Tongue (tissue), 2 donors: Measurements from ENCODE around the gene RALB. TPM values are rescaled to one million over a fixed set of nuclear protein-coding genes. Genes with fewer than 3 reads are reported as not detected.
"Not testable (repeated sequence)": the region's sequence is repeated elsewhere in the genome, so short reads cannot be mapped to it uniquely, and the experiment has no call there.

ENCODE experiments used
- DNase-seq: peaks from one replicate; pipeline ENCODE4 v3.0.0-alpha.2; 2015
- total RNA-seq: library from RNA; depleted of rRNA; stranded (reverse); fragments of >200 nt; gene quantifications from one replicate; pipeline ENCODE4 v1.2.3, GENCODE V29; 2014

RALB gene
- total RNA-seq, 1 donor from 2014 or later: 56.4 TPM

DNA sequence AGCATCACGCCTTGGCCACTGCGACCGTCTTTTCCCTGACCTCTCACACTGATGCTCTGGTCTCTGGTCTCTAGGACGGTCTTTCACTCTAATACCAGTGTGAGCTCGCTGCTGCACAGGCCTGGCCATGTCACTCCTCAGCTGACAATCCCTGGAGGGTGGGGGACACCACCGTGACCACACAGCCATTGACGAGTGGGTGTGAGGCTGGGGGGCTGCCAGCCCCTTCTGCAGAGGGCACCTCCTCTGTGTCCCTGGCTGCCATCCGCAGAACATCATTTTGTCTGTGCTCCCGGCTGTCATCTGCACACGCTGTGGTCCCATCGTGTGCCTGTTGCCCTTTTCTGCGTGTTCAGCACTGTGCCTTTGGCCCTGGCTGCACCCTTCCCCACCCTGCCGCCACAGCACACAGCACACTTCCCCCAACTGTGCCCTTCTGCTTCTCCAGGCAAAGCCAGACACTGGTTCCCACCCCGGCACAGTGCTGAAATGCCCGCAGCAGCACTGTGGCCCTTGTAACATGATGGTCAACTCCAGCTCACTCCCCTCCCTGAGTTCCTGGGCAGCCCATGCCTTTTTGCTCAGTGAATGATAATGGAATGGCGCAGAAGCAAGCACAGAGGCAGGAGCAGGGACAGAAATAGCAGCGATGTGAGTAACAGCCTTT, 62.8 kb downstream of the RALB start:
- no peak for DNase-seq

DNA sequence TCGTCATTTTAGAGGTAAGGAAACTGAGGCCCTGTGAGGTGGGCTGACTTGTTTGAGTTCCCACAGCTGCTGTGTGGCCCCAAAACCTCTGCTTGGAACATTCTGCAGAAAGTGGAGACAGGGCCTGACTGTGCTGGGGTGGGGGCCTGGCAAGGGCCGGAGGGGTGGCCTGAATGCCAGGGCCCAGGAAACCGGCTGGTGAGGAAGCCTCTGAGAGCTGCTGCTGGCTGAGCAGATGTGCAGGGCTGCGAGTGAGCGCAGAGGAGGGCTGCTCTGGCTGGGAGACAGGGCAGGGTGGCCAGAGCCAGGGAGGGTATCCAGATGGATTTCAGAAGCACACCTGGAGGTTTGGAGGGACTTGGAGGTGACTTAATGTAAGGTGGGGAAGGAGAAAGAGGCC, 63.4 kb downstream of the RALB start:
- no peak for DNase-seq

DNA sequence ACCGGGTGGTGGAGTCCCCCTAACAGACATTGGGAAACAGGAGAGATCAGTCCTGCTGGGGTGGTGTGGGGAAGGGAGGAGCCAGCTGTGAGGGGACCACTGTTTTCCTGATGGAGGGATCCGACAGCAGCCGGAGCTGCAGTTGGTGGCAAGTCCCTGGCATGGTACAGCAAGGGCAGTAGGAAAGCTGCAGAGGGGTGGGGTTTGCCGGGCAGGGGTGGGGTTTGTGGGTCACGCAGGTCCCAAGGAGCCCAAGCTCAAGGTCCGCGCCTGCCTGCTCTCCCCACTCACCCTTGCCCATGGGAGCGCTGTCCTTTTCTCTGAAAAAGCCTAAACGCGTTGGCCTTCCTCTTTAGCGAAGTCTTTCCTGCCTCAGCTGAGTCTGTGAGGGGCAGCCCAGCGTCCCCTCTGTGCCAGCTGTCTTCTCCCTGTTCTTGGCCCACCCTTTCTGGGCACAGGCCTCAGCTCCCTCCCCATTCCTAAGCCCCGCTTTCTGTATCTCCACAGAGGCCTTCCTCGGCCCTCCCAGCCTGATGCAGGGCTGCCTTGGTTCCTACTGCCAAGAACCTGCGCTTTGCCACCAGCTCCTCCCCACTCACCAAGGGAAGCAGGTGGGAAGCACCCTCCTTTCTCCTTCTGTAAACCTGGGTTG, 64.0 kb downstream of the RALB start:
- no peak for DNase-seq

DNA sequence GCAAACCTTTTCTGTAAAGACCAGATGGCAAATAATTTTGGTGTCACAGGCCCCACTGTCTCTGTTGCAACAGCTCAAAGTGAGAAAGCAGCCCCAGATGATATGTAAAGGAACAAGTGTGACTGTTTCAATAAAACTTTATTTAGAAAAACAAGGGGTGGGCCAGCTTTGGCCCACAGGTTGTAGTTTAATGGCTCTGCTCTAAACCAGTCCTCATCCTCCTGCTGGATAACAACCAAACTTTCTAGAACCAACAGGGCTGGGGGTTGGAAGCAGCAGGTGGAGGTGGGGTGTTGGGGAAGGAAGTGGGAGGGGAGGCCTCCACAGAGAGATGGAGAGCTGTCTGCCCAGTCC, 64.5 kb downstream of the RALB start:
- DNase-seq: no peak

DNA sequence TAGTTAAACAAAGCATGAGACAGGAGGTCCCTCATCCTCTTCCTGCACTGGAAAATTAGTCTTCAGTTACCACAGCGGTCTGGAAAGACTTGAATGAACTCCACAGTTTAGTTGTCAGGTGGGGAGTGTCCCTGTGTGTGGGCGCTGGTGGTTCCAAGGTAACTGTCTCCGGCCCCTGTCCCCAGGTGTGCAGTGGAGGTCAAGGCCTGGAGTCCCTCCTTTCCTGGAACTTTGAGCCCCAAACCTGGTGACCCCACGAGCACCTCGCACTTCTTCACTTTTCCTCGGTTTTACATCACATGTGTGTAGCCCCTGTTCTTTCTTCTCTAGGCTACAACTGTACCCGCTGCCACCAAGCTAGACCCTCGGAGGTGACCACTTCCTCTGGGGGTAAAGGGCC, 65.3 kb downstream of the RALB start:
- no peak for DNase-seq

DNA sequence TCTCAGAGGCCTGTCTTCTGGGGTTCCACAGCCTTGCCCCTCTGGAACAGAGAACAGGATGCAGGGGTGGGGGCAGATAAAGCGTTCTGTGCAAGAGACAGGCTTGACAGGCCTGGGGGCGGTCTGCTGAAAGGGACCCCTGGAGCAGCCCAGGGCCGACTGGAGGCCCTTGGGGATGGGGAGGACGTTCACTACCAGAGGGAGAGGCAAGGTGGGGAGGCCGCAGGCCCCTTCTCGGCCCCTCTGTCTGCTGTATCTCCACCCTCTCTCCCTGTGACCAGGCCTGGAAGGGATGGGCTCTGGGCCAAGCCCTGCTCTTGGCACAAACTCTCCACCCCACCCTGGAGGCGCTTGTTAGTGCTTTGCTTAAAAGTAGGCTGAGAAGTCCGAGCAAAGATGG, 66.0 kb downstream of the RALB start:
- peak; percentile 85 for DNase-seq

DNA sequence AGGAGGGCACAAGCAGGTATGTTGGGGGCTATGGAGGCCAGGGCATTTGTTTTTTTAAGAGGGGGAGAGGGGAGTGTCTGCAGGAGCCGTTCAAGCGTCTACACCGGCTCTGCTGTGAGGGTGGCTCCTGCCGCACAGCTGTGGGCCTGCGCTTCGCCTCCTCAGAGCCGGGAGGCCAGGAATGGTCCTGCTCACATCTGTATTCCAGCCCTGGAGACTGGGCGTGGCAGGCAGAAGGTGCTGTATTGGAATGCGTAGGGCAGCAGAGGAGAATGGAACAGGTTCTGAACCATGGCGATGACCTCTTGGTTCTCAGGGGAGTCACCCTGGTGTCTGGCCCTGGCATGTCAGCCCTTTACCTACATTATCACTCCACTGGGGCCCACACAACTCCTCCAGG, 66.5 kb downstream of the RALB start:
- no peak for DNase-seq

DNA sequence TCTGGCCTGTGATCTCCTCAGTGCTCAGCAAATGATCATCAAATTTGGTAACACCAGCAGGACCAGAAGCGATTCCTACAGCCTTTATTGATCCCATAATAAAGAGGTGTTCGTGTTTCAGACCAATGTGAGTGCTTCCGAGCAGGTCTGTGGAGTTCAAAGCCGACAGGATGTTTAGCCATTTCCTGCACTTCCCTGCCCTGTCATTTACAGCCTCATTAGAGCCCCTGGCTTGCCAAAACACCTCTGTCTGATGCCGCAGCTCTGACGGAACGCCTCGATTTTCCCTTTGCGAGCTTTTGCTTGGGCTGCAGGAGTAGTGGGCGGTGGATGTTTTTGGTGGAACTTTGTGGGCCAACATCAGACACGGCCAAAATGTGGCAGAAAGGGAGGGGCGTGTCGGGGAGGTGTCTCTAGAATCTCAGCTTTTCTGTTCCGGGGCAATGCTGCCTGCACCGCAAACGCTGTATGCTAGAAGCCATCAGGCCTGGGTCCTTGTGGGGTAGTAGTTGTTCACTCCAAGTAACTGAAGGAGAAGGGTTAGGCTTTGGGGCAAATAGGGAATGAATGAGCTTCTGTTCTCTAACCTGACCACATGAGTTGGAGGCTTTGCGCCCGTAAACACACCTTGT, 67.2 kb downstream of the RALB start:
- no peak for DNase-seq

DNA sequence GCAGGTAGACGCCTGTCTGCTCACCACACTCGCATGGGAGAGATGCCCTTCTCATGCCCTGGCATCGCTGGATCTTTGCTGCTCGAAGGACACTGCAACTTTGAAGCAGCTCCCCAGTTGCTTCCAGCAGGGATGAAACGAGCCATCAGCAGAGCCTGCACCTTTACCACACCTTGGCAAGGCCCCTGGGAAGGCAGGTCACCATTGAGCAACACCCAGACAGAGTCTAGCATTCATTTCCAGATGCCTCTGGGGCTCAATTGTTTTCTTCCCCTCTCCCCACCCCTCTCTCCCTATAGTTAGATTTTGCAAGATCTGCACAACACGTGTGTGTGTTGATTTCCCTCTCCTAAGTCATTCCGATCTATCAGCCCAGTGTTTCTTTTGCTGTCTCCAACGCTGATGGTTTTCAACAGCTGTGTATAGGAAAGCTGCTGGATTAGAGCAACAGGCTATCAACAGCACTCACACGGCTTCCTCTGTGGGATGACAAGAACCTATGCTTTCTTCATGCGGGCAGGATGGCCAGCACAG, 67.7 kb downstream of the RALB start:
- DNase-seq: peak; percentile 91

DNA sequence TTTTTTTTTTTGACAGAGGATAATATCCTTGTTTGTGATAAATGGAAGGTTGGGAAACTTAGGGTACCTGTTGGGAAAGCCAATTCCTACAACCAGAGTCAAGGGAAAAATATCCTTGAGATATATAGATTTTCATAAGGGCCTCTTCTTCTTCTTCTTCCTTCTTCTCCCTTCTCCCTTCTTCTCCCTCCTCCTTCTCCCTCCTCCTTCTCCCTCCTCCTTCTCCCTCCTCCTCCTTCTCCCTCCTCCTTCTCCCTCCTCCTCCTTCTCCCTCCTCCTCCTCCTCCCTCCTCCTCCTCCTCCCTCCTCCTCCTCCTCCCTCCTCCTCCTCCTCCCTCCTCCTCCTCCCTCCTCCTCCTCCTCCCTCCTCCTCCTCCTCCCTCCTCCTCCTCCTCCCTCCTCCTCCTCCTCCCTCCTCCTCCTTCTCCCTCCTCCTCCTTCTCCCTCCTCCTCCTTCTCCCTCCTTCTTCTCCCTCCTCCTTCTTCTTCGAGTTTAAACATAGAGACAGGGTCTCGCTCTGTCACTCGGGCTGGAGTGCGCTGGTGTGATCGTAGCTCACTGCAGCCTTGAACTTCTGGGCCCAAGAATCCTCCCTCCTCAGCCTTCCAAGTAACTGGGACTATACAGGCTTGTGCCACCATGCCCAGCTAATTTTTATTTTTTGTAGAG, 68.4 kb downstream of the RALB start:
- not testable (repeated sequence) for DNase-seq

DNA sequence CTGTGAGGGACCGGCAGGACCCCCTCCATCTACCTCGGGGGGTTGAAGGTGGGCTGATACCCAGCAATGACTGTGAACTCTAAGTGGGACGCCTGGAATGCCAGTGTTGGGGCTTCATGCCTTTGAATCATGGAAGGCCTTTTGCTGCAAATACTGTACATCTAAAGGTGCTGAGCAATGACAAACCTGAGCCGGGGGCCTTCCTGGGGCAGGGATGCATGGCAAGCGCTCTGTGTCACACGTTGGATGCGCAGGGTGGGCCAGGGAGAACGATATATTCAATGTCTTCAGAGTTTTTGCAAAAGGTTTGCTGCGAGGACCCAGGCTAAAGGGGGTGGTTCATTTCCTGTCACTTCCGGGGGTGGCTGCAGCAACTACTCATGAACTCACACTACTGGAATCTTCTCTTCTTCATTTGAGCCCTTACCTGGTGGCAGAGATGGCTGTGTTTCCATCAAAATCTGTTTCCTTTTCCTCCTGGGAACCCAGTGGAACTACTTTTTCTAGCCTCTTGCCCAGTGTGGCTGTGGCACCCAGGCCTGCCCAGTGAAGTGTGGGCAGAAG, 69.2 kb downstream of the RALB start:
- no peak for DNase-seq

DNA sequence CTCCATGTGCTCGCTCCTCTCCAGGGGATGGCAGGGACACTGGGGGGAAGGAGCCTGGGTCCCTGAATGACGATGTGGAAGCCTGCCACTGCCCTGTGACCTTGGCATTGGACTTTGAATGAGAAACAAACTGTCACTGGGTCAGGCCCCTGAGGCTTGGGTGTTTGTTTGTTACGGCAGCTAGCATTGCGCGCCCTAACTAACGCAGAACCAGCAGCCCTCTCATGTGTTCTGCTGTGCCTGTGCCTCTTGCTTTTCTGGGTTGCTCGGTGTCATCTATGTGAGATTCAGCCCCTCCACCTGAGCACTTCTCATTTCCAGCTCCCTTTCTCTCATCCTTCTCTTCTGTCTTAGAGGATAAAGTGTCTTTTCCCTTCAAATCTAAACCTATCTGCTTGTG, 69.7 kb downstream of the RALB start:
- DNase-seq: no peak

DNA sequence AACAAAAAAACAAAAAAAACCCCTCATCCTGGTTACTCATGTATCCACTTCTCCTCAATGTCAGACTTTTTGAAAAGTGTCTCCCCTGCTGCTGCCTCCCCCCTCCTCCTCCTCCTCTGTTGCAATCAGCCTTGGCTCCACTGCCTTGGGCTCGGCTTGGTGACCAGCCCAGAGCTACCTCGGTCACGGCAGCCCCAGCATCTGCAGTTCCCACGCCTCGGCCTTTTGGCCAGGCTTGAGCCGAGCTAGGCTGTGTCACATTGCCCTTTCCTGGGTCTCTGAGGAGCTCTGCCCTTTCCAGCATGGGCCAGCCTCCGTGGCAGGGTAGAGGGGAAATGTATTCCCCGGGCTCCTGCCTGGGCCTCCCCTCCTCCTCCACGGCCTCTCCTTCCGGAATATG, 70.6 kb downstream of the RALB start:
- no peak for DNase-seq

DNA sequence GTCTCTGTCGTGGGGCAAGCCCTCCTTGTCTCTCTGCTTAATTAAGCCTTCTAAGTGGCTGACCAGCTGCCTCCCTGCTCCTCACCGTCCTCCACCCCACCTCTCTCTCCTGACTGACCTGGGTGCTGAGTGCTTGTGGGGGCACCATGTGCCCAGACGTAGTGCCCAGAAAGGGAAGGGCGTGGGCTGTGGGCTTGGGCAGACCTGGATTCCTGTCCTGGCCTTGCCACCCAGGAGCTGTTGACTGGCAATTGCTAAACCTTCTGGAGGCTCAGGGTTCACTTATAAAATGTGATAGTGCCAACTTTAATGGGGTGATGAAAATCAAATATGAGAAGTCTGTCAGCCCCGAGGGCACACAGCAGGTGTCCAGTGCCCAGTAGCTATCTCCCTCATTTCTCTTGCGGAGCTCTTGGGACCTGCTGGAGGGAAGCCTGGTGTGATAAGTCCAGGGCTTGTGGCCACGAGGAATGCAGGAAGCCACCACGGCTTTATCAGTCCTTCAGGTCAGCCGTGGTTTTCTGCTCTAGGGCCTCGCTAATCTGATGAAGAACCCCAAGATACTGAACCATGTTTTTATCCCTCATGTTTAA, 71.3 kb downstream of the RALB start:
- no peak for DNase-seq

DNA sequence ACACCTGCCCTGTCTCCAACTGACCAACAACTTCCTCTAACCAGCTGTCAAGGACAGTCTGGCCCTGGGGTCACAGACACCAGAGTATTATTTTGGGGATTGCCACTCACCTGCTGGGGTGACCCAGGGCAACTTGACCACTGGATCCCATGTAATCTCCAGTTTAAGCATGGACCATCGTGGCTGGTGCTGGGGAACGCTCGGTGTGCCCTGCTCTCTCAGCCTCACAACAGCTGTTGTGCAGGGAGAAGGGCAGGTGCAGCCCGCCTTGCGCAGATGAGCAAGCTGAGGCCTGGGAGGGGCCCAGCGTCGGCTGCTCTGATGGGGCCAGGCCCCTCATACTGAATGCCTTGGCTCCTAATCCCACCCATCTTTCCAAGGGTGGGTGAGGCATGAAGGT, 72.3 kb downstream of the RALB start:
- DNase-seq: peak; percentile 51

DNA sequence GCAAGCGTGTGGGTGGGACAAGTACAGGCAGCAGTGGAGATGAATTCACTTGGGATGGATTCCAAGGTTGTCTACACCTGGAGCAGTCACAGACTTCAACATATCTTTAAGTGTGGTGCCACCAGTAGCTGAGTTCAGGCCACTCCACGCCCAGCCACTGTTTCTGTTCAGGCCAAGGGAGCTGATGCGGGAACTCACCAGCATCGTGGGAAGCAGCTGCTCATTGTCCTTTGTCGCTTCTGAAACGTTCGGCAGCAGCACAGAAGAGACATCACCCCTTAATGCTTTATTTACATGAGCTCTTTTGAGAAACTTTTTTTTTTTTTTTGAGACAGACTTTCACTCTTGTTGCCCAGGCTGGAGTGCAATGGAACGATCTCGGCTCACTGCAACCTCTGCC, 73.4 kb downstream of the RALB start:
- no peak for DNase-seq

DNA sequence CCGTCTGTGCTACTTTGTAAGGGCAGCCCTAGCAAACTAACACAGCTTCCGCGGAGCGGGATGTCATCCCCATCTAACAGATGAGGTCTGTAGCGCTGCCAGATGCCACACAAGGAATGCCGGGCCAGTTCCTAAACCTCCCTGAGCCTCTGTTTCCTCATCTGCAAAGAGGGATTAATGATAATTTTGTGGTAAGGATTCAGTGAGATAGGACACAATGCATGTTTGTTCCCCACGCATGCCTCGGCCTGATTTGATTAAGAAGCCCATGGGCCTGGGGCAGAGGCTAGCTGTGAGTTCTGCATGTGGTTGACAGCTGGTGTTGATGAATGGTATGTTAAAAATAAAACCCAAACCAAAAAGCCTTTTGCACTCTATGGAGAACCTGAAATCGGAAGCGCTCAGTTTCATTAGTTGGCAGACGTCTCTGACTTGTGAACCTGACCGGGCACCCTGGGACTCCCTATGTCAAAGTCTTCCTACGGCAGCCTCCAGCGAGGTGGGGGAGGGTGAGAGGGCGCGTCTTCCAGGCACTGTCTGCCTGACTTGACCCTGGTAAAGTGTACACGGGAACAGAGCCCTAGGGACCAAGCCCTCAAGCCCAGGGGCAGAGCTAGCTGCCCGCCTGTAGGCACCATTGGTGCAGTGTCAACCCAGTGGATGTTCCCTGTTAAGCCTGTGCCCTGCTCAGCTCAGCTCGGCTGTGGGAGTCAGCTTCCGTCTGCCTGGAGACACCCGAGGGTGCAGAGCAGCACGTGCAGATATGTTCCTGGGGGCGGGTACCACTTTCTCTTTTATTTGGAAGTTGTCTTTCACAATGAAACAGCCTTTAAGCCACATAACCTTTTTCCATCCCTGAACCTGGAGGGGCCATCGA, 78.5 kb downstream of the RALB start:
- no peak for DNase-seq

DNA sequence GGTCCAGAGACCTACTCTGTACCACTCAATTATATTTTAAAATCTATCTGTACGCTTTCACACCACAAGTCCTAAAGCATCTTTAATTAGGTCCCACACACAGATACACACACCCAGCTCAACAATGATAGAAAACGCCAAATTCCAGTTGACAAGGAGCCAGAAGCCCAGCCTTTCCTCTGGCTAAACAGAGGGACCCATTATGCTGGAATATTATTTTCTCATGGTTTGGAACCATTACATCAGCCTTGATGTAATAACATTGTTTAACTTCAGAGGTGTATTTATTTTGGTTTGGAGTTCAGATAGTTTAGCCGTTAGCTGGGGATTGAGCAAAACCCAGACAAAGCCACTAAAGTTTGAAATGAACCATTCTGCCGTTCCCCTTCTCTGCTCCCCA, 79.3 kb downstream of the RALB start:
- DNase-seq: peak; percentile 48

DNA sequence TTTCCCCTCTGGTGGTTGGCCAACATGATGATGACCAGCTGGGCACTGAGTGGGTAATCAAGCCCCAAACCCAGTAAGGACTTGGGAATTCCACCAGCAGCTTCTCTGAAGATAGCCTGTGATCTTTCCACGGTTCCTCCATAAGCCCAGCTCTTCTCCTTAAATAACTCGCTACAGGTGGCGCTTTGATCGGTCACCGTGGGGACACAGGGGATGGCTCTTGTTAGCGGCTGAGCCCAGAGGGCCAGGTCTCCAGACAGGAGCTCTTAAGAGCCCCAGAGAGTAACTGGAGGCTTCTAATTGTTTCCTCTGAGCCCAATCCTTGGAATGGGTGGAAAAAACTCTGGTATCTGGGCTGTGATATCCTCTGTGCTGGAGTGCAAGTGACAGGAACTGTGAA, 79.7 kb downstream of the RALB start:
- no peak for DNase-seq

DNA sequence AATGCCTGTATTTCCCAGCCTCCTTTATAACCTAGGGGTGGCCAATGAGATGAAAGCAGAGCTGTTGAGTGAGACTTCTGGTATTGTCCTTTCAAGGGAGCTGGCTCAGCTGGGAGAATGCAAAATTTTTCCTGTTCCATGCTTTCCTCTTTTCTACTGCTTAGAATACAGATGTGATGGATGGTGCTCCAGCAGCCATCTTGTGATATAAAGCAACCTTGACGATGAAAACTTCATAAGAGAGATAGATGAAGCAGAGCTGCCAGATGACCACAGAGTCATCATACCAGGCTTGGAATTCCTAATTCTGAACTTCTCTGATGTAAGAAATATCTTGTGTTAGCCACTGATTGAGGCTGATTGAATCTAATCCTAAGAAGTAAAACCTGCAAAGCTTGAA, 81.4 kb downstream of the RALB start:
- no peak for DNase-seq

DNA sequence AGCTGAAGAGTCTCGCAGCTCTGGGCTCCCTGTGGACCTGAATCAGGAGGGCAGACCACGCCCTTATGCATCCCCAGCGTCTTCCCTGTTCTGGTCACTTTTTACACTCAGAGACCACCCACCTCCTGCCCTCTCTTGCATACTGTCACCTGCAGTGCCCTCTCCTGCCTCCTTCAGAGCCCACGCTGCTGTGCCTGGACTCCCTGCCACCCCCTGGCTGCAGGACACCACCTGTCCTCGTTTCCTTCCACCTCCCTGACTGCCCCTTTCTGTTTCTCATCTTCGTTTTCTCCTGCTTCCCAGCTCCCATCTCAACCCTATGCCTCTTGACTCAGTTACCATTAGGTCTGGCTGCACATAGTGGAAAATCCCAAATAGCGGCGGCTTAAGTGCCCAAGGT, 84.1 kb downstream of the RALB start:
- DNase-seq: no peak
